Suprapubic skin (tissue), 4 donors: ENCODE data around the gene LBHD1. TPM values are rescaled to one million over a fixed set of nuclear protein-coding genes. Genes with fewer than 3 reads are reported as not detected.
"Not testable (repeated sequence)": the region's sequence is repeated elsewhere in the genome, so short reads cannot be mapped to it uniquely, and the experiment has no call there.

Experiments used
- DNase-seq, 2 donors: peaks; one replicate each; pipeline ENCODE4 v3.0.0-alpha.2; 2019; ENCODE audit warnings: low spot score in 2 of 2
- H3K27ac ChIP-seq: fragments of 200-600 bp; sonication (generic); one replicate; pipeline ENCODE4 v1.5.1; 2019
- H3K27me3 ChIP-seq: fragments of 200-600 bp; sonication (generic); one replicate; pipeline ENCODE4 v1.5.1; 2019
- H3K36me3 ChIP-seq: fragments of 200-600 bp; sonication (generic); one replicate; pipeline ENCODE4 v1.5.1; 2019
- H3K4me1 ChIP-seq: fragments of 200-600 bp; sonication (generic); one replicate; pipeline ENCODE4 v1.5.1; 2019
- H3K4me3 ChIP-seq: fragments of 200-600 bp; sonication (generic); one replicate; pipeline ENCODE4 v1.5.1; 2019; ENCODE audit warnings: mild to moderate bottlenecking
- H3K9me3 ChIP-seq: fragments of 200-600 bp; sonication (generic); one replicate; pipeline ENCODE4 v1.5.1; 2019
- EP300 ChIP-seq: sonication (generic); formaldehyde crosslinking; IDR thresholded peaks from one replicate; pipeline ENCODE4 v1.6.1; 2017; ENCODE audit warnings: antibody characterized with exemption
- POLR2A ChIP-seq, 2 donors: fragments of 450-650 bp; IDR thresholded peaks; one replicate each; pipeline ENCODE4 v1.6.1; 2017; ENCODE audit warnings: antibody characterized with exemption in 2 of 2, mild to moderate bottlenecking in 2 of 2, moderate library complexity in 2 of 2
- POLR2AphosphoS5 ChIP-seq, 3 donors: sonication (generic); formaldehyde crosslinking; IDR thresholded peaks; one replicate each; pipeline ENCODE4 v1.6.1; 2017; ENCODE audit warnings: antibody characterized with exemption in 3 of 3
- WGBS: methylation state at CpG from one replicate; pipeline ENCODE4 v1.1.5; 2018; 5-methylcytosine and 5-hydroxymethylcytosine counted together
- total RNA-seq, 4 donors: library from RNA; depleted of rRNA; stranded (reverse); fragments of >200 nt; gene quantifications; one replicate each; pipeline ENCODE4 v1.1.0, GENCODE V29; 2016
- TF ChIP-seq, protein P1 (sequence below), 2 donors: fragments of 200-600 bp in 1 of 2; fragments of 450-650 bp in 1 of 2; sonication (generic) in 1 of 2; IDR thresholded peaks; one replicate each; pipeline ENCODE4 v1.5.1; 2016 to 2019; ENCODE audit warnings: antibody characterized with exemption in 2 of 2, mild to moderate bottlenecking in 1 of 2, moderate library complexity in 1 of 2

LBHD1 gene
- total RNA-seq, 4 donors from 2014 or later = 1.7 to 8.7 (median 3.3) TPM

DNA sequence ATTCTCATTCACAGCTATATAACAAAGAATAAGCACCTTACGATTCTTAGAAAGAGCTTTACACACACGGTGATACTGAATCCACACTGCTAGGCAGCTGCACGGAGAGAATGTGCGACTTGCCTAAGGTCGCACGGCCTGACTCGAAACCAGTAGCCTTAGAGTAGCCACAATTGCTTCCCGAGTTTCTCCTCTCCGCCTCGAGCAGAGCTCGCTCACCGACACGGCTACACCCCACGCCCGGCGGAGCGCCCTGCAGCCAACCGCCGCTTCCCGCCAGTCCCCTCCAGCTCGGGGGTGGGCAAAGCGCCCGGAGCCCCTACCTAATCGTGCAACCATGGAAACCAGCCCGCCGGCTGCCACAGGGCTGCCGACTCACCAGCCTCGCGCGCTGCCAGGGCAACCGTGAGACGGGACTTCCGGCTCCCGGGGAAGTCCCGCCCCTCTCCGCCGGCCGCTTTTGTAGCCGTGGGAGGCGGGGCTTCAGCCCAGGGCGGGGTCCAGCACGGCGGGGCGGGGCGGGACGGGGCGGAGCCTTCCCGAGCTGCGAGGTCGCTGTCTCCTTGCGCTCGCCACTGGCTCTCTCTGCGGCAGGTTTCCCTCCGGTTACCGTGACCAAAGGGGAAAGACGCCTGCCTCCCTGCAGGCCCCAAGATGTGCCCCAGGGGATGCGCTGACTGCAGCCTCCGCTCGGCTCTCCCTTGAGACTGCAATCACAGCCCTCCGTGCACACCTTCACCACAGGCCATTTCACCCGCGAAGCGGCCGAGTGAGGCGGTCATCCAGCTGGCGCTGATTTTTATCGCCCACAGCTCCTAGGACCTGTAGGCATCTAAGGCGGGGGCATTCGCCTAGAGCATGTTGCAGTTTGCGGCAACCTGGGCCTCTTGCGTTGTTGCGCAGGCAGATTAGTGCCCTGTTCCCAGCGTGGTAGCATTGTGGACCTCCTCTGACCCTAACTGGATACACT lies 34.1 kb upstream of the LBHD1 start:
- DNase-seq = peak; percentile 97
- Histone ChIP-seq H3K4me1 (peaks cover 44% of the 10 kb centered on the region), H3K4me3 (peak overlapping the region; percentile 63), H3K9me3 (no peaks in the 10 kb centered on the region), H3K27ac (peak overlapping the region; percentile 71), H3K36me3 (peaks cover 14% of the 10 kb centered on the region), H3K27me3 (no peaks in the 10 kb centered on the region)
- 17% methylated on average over 16 of the region's 73 CpGs for WGBS
- TF ChIP-seq, protein P1, sequence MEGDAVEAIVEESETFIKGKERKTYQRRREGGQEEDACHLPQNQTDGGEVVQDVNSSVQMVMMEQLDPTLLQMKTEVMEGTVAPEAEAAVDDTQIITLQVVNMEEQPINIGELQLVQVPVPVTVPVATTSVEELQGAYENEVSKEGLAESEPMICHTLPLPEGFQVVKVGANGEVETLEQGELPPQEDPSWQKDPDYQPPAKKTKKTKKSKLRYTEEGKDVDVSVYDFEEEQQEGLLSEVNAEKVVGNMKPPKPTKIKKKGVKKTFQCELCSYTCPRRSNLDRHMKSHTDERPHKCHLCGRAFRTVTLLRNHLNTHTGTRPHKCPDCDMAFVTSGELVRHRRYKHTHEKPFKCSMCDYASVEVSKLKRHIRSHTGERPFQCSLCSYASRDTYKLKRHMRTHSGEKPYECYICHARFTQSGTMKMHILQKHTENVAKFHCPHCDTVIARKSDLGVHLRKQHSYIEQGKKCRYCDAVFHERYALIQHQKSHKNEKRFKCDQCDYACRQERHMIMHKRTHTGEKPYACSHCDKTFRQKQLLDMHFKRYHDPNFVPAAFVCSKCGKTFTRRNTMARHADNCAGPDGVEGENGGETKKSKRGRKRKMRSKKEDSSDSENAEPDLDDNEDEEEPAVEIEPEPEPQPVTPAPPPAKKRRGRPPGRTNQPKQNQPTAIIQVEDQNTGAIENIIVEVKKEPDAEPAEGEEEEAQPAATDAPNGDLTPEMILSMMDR (IDR thresholded peaks at IDR 0.05) = no peak
- TF ChIP-seq POLR2A (IDR thresholded peaks at IDR 0.05) (peak in 1 of 2 donors; percentile 12), EP300 (no peak), POLR2AphosphoS5 (IDR thresholded peaks at IDR 0.05) (peak; percentile 22 to 82 (median 39))

DNA sequence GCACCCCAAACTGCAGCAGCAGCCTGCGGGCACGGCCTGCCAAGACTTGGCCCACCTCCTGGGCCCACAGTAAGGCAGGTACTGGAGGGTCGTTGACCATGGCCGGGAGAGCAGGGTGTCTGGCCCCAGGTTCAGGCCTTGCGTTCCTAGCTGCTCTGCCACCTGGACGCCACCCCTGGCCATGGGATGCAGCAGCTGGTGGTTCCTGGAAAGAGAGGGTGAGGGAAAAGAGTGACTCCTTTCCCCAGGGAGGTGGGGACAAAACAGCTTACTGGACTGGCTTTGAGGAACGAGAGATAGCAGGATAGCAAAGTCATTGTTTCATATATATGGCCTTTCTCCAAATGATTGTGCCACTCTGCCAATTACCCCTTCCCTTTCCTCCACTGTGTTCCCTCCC lies 33.3 kb upstream of the LBHD1 start:
- H3K9me3 ChIP-seq = no peaks in the 10 kb centered on the region
- H3K27ac ChIP-seq = peak overlapping the region; percentile 71
- peaks cover 10% of the 10 kb centered on the region for H3K36me3 ChIP-seq
- DNase-seq = no peak
- 34% methylated on average over 7 of the region's 7 CpGs for WGBS
- no peaks in the 10 kb centered on the region for H3K27me3 ChIP-seq
- H3K4me1 ChIP-seq = peaks cover 42% of the 10 kb centered on the region
- no peak for TF ChIP-seq EP300
- no peak for TF ChIP-seq POLR2AphosphoS5 (IDR thresholded peaks at IDR 0.05)
- TF ChIP-seq, protein P1 (IDR thresholded peaks at IDR 0.05) = no peak
- no peak for TF ChIP-seq POLR2A (IDR thresholded peaks at IDR 0.05)
- peak overlapping the region; percentile 63 for H3K4me3 ChIP-seq

DNA sequence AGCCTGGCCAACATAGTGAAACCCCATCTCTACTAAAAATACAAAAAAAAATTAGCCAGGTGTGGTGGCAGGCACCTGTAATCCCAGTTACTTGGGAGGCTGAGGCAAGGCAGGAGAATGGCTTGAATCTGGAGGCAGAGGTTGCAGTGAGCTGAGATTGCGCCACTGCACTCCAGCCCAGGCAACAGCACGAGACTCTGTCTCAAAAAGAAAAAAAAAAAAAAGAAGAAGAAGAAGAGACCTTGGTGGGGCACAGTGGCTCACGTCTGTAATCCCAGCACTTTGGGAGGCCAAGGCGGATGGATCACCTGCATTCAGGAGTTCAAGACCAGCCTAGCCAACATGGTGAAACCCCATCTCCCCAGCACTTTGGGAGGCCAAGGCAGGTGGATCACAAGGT lies 31.9 kb upstream of the LBHD1 start:
- H3K36me3 ChIP-seq, DNase-seq, H3K27ac ChIP-seq, H3K27me3 ChIP-seq, H3K4me3 ChIP-seq, H3K9me3 ChIP-seq: not testable (repeated sequence)
- peaks cover 32% of the 10 kb centered on the region for H3K4me1 ChIP-seq
- 93% methylated on average over 4 of the region's 4 CpGs for WGBS

DNA sequence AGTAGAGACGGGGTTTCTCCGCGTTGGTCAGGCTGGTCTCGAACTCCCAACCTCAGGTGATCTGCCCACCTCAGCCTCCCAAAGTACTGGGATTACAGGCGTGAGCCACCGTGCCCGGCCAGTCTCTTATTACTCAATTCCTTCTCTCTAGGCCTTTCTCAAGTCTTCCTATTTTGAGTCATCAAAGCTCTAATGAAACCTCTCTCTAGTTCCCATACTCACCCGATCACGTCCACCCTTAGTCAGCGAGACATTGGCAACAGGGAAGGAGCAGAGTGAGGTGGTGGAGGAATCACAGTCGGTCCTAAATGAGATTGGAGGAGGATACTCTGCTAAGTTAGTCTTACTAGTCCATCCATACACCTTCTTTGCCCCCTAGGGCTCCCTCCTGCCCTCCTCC lies 30.2 kb upstream of the LBHD1 start:
- H3K27ac ChIP-seq = no peak overlapping the region
- WGBS = 89% methylated on average over 11 of the region's 11 CpGs

DNA sequence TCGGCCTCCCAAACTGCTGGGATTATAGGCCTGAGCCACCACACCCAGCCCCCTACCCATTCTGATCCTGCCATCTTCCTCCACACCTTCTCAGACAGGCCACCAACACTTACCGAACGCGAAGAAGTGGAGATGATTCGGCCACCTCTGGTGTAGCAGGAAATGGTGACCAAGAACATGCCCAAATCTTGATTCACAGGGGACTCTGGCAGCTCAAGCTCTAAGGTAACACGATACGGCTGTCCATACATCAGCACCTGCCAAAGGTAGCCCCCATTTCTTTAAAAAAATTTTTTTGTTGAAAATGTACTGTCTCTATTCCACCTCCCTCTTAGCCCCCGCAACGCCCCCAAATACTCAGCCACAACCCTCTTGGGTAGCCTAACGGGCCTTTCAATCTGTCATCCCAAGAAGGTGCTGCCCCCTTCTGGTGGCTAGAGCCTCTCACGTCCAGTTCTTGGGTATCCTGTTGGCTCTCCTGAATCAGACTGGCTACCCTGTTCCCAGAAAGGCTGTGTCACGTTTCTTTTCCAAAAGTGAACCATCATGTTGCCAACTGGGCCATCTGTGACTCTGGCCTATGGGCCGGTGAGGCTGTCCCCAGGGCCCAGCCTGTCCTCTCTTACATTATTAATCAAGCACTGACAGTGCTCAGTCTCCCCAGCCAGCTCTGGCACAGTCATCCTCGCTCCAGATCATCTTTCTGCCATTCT lies 22.5 kb upstream of the LBHD1 start:
- DNase-seq = peak in 1 of 2 donors; percentile 87
- WGBS = 41% methylated on average over 14 of the region's 14 CpGs
- peaks cover 21% of the 10 kb centered on the region for H3K36me3 ChIP-seq
- H3K4me3 ChIP-seq = no peak overlapping the region
- no peak overlapping the region for H3K27ac ChIP-seq
- no peaks in the 10 kb centered on the region for H3K27me3 ChIP-seq
- H3K4me1 ChIP-seq = peaks cover 16% of the 10 kb centered on the region
- no peaks in the 10 kb centered on the region for H3K9me3 ChIP-seq
- TF ChIP-seq, protein P1 (IDR thresholded peaks at IDR 0.05) = peak; percentile 71 to 73
- TF ChIP-seq EP300 = no peak
- TF ChIP-seq POLR2A (IDR thresholded peaks at IDR 0.05) = no peak
- TF ChIP-seq POLR2AphosphoS5 (IDR thresholded peaks at IDR 0.05) = no peak

More for the DNA sequence above, 30.2 kb upstream of the LBHD1 start:
- H3K9me3 ChIP-seq = no peaks in the 10 kb centered on the region
- no peak overlapping the region for H3K4me3 ChIP-seq
- peaks cover 9% of the 10 kb centered on the region for H3K36me3 ChIP-seq
- TF ChIP-seq, protein P1 (IDR thresholded peaks at IDR 0.05) = no peak
- no peak for TF ChIP-seq POLR2AphosphoS5 (IDR thresholded peaks at IDR 0.05)
- no peak for TF ChIP-seq POLR2A (IDR thresholded peaks at IDR 0.05)
- TF ChIP-seq EP300 = no peak
- DNase-seq = no peak
- H3K27me3 ChIP-seq = no peaks in the 10 kb centered on the region
- H3K4me1 ChIP-seq = peaks cover 19% of the 10 kb centered on the region

DNA sequence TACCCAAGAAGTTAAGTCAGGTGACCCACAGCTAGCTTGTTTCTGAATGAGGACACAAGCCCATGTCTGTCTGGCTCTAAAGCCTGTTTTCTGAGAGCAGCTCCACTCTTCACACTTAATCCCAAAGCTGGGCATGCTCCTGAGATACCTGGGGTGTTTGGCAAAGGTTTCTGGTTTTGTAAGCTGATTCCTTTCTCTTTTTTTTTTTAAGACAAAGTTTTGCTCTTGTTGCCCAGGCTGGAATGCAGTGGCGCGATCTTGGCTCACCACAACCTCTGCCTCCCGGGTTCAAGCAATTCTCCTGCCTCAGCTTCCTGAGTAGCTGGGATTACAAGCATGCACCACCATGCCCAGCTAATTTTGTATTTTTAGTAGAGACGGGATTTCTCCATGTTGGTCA lies 21.6 kb upstream of the LBHD1 start:
- H3K9me3 ChIP-seq, DNase-seq, H3K27me3 ChIP-seq, H3K27ac ChIP-seq, H3K4me3 ChIP-seq: not testable (repeated sequence)
- WGBS = 55% methylated on average over 4 of the region's 4 CpGs
- H3K4me1 ChIP-seq = peaks cover 22% of the 10 kb centered on the region
- peaks cover 21% of the 10 kb centered on the region for H3K36me3 ChIP-seq
